Measurements from ENCODE around the gene VASH1.

Gene VASH1

DNA sequence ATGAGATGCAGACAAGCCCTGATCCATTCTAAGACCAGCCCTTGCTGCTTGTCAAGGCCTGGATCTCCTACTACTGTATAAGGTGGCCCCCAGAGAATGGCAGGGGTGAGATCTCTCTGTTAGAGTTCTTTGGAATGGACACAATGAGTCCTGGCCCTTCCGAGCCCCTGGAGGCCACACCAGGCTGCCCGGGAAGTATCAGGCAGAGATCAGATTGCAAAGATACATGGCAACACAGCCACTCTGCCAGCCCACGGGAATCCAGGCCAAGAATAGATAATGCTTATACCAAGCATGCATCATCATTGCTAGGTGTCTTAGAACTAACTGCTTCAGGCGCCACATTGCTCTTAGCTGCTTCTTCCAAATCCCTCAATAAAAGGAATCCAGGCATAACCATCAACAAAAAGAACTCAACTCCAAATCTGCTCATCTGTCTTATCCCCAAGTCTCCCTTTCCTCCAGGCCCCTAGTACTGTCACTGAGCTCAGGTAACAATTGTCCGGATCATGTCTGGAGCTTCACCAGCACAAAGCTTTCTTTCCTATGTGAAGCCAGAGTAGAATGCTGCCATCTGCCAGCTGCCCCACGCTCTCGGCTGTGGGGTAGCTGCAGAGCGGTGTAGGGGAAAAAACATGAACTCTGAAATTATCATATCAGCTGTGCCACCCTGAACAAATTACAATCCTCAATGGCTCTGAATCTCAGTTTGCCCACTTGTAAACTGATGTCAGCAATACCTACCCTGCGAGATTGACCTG, 5.5 kb upstream of the VASH1 start:
- H3K36me3 ChIP-seq (ENCODE audit: control insufficient read depth in 2 of 2, insufficient read depth in 1 of 2, low read length in 2 of 2), result no peaks in the 10 kb centered on the region
- TF ChIP-seq ZNF19 (tag by site-specific recombination; IDR thresholded peaks at IDR 0.05; ENCODE audit: low read depth) (no peak), SALL2 (tag by site-specific recombination; IDR thresholded peaks at IDR 0.05; ENCODE audit: borderline replicate concordance) (no peak), ZNF645 (tag by site-specific recombination; IDR thresholded peaks at IDR 0.05) (no peak), ZNF707 (tag by site-specific recombination; IDR thresholded peaks at IDR 0.05) (no peak), ZNF24 (tag by site-specific recombination; IDR thresholded peaks at IDR 0.05) (no peak), SP7 (tag by site-specific recombination; IDR thresholded peaks at IDR 0.05) (no peak), ZNF670 (tag by site-specific recombination; IDR thresholded peaks at IDR 0.05; ENCODE audit: low read depth) (no peak), ZNF155 (tag by site-specific recombination; IDR thresholded peaks at IDR 0.05) (no peak), KLF1 (tag by site-specific recombination; IDR thresholded peaks at IDR 0.05) (no peak), GLIS2 (tag by site-specific recombination; IDR thresholded peaks at IDR 0.05) (no peak), ZNF350 (tag by site-specific recombination; IDR thresholded peaks at IDR 0.05) (no peak), ZNF394 (tag by site-specific recombination; IDR thresholded peaks at IDR 0.05; ENCODE audit: borderline replicate concordance) (no peak), MEIS1 (CRISPR knock-in tag; IDR thresholded peaks at IDR 0.05; ENCODE audit: borderline replicate concordance) (no peak), ZNF114 (tag by site-specific recombination; IDR thresholded peaks at IDR 0.05) (no peak), ZNF23 (tag by site-specific recombination; IDR thresholded peaks at IDR 0.05; ENCODE audit: borderline replicate concordance) (no peak), ZNF660 (tag by site-specific recombination; IDR thresholded peaks at IDR 0.05) (no peak)
- CTCF ChIA-PET, result interaction anchor here (0.6 to 2.0 kb wide), 4 partner anchors 29 to 313 kb away, joined by 3 to 6 read pairs (median 4); no protein-coding TSS in a partner anchor
- POLR2A ChIA-PET, result no interaction called here
- no peak overlapping the region for H3K4me3 ChIP-seq (ENCODE audit: low read depth, low read length)
- no peaks in the 10 kb centered on the region for H3K9me3 ChIP-seq (ENCODE audit: control insufficient read depth, insufficient read depth, low read depth, low read length)
- H3K27ac ChIP-seq (ENCODE audit: extremely low read depth, low read depth, low read length), result no peak overlapping the region
- H3K4me1 ChIP-seq (ENCODE audit: control insufficient read depth, insufficient read depth, low read length), result no peaks in the 10 kb centered on the region

- POLR2A ChIA-PET, result no interaction called here
- H3K4me1 ChIP-seq (ENCODE audit: control insufficient read depth, insufficient read depth, low read length), result no peaks in the 10 kb centered on the region
- H3K27ac ChIP-seq (ENCODE audit: extremely low read depth, low read depth, low read length), result no peak overlapping the region
- H3K36me3 ChIP-seq (ENCODE audit: control insufficient read depth in 2 of 2, insufficient read depth in 1 of 2, low read length in 2 of 2), result no peaks in the 10 kb centered on the region
- CTCF ChIA-PET, result interaction anchor here (1.6 to 2.0 kb wide), 2 partner anchors 29 to 46 kb away, joined by 4 to 5 read pairs; no protein-coding TSS in a partner anchor
- H3K4me3 ChIP-seq (ENCODE audit: low read depth, low read length), result no peak overlapping the region
- no peaks in the 10 kb centered on the region for H3K9me3 ChIP-seq (ENCODE audit: control insufficient read depth, insufficient read depth, low read depth, low read length)
- no peak for TF ChIP-seq ZNF664 (tag by site-specific recombination; IDR thresholded peaks at IDR 0.05)
- no peak for TF ChIP-seq AEBP2 (tag by site-specific recombination; IDR thresholded peaks at IDR 0.05; ENCODE audit: borderline replicate concordance)
- TF ChIP-seq ZNF324 (tag by site-specific recombination; IDR thresholded peaks at IDR 0.05), result no peak
- TF ChIP-seq, protein P1, sequence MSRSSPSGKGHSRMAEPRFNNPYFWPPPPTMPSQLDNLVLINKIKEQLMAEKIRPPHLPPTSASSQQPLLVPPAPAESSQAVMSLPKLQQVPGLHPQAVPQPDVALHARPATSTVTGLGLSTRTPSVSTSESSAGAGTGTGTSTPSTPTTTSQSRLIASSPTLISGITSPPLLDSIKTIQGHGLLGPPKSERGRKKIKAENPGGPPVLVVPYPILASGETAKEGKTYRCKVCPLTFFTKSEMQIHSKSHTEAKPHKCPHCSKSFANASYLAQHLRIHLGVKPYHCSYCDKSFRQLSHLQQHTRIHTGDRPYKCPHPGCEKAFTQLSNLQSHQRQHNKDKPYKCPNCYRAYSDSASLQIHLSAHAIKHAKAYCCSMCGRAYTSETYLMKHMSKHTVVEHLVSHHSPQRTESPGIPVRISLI (tag by site-specific recombination; IDR thresholded peaks at IDR 0.05), result no peak
- TF ChIP-seq, protein P2, sequence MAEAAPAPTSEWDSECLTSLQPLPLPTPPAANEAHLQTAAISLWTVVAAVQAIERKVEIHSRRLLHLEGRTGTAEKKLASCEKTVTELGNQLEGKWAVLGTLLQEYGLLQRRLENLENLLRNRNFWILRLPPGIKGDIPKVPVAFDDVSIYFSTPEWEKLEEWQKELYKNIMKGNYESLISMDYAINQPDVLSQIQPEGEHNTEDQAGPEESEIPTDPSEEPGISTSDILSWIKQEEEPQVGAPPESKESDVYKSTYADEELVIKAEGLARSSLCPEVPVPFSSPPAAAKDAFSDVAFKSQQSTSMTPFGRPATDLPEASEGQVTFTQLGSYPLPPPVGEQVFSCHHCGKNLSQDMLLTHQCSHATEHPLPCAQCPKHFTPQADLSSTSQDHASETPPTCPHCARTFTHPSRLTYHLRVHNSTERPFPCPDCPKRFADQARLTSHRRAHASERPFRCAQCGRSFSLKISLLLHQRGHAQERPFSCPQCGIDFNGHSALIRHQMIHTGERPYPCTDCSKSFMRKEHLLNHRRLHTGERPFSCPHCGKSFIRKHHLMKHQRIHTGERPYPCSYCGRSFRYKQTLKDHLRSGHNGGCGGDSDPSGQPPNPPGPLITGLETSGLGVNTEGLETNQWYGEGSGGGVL (tag by site-specific recombination; IDR thresholded peaks at IDR 0.05), result no peak
- TF ChIP-seq EGR2 (tag by site-specific recombination; IDR thresholded peaks at IDR 0.05; ENCODE audit: low read depth), result no peak
- no peak for TF ChIP-seq ZNF16 (tag by site-specific recombination; IDR thresholded peaks at IDR 0.05; ENCODE audit: low read depth)
- TF ChIP-seq, protein P3, sequence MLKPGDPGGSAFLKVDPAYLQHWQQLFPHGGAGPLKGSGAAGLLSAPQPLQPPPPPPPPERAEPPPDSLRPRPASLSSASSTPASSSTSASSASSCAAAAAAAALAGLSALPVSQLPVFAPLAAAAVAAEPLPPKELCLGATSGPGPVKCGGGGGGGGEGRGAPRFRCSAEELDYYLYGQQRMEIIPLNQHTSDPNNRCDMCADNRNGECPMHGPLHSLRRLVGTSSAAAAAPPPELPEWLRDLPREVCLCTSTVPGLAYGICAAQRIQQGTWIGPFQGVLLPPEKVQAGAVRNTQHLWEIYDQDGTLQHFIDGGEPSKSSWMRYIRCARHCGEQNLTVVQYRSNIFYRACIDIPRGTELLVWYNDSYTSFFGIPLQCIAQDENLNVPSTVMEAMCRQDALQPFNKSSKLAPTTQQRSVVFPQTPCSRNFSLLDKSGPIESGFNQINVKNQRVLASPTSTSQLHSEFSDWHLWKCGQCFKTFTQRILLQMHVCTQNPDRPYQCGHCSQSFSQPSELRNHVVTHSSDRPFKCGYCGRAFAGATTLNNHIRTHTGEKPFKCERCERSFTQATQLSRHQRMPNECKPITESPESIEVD (tag by site-specific recombination; IDR thresholded peaks at IDR 0.05), result no peak
- no peak for TF ChIP-seq ZFP41 (tag by site-specific recombination; IDR thresholded peaks at IDR 0.05; ENCODE audit: borderline replicate concordance)
- TF ChIP-seq ZNF624 (tag by site-specific recombination; IDR thresholded peaks at IDR 0.05), result no peak
- TF ChIP-seq ZNF23 (tag by site-specific recombination; IDR thresholded peaks at IDR 0.05; ENCODE audit: borderline replicate concordance), result no peak
These were observed 4.9 kb upstream of the VASH1 start for GRCh38 chr14:76756371-76756750.
